Measurements from ENCODE around the gene GUCY1A1.

- TF ChIP-seq EZH2 (IDR thresholded peaks at IDR 0.05; ENCODE audit: borderline replicate concordance, insufficient read depth, low read length, poor library complexity, severe bottlenecking) (no peak), CTCF (IDR thresholded peaks at IDR 0.05; ENCODE audit: poor library complexity, severe bottlenecking) (no peak), REST (IDR thresholded peaks at IDR 0.05; ENCODE audit: borderline replicate concordance) (no peak), POLR2AphosphoS5 (IDR thresholded peaks at IDR 0.05) (no peak), EP300 (conservative IDR thresholded peaks at IDR 0.05; ENCODE audit: poor library complexity, severe bottlenecking) (no peak)
Observed at GRCh38 chr4:155617296-155617695, 49.4 kb upstream of the GUCY1A1 start.

Data from neural cell (in vitro differentiated cells).